WTC11 (cell line): ENCODE data around the gene EEFSEC. TPM values are rescaled to one million over a fixed set of nuclear protein-coding genes. Genes with fewer than 3 reads are reported as not detected.

Experiments used
- AFF4 ChIP-seq: sonication (generic); formaldehyde crosslinking; IDR thresholded peaks from 2 replicates; pipeline ENCODE4 v1.8.1; 2023; ENCODE audit warnings: mild to moderate bottlenecking, missing genetic modification reagents, borderline replicate concordance
- ATF3 ChIP-seq: sonication (generic); formaldehyde crosslinking; conservative IDR thresholded peaks from 2 replicates; pipeline ENCODE4 v1.8.1; 2022; ENCODE audit warnings: mild to moderate bottlenecking, missing genetic modification reagents
- CBFB ChIP-seq: sonication (generic); formaldehyde crosslinking; IDR thresholded peaks from 2 replicates; pipeline ENCODE4 v1.8.1; 2022; ENCODE audit warnings: mild to moderate bottlenecking, low read depth, missing genetic modification reagents
- CDX4 ChIP-seq: fragments of 250-450 bp; sonication (Bioruptor Pico); IDR thresholded peaks from 2 replicates; pipeline ENCODE4 v1.9.0; 2021; ENCODE audit warnings: moderate library complexity, mild to moderate bottlenecking, inconsistent platforms, borderline replicate concordance
- E2F5 ChIP-seq: sonication (generic); formaldehyde crosslinking; IDR thresholded peaks from 2 replicates; pipeline ENCODE4 v1.8.1; 2022; ENCODE audit warnings: mild to moderate bottlenecking, moderate library complexity, missing genetic modification reagents
- ELF4 ChIP-seq: sonication (generic); formaldehyde crosslinking; IDR thresholded peaks from 2 replicates; pipeline ENCODE4 v1.8.1; 2022; ENCODE audit warnings: low read depth, mild to moderate bottlenecking, moderate library complexity, missing genetic modification reagents
- EMX1 ChIP-seq: fragments of 250-450 bp; sonication (Bioruptor Pico); IDR thresholded peaks from 2 replicates; pipeline ENCODE4 v1.8.0; 2021; ENCODE audit warnings: mild to moderate bottlenecking
- ERG ChIP-seq: fragments of 250-450 bp; sonication (Bioruptor Pico); IDR thresholded peaks from 2 replicates; pipeline ENCODE4 v1.8.0; 2021; ENCODE audit warnings: mild to moderate bottlenecking
- FOXK1 ChIP-seq: sonication (generic); formaldehyde crosslinking; IDR thresholded peaks from 2 replicates; pipeline ENCODE4 v1.8.0; 2022; ENCODE audit warnings: mild to moderate bottlenecking, moderate library complexity, missing genetic modification reagents
- FOXP1 ChIP-seq: sonication (generic); formaldehyde crosslinking; IDR thresholded peaks from 2 replicates; pipeline ENCODE4 v1.8.0; 2022; ENCODE audit warnings: missing genetic modification reagents, mild to moderate bottlenecking, moderate library complexity, borderline replicate concordance
- GTF2I ChIP-seq: fragments of 250-450 bp; sonication (Bioruptor Pico); conservative IDR thresholded peaks from 2 replicates; pipeline ENCODE4 v1.4.0; 2021; ENCODE audit warnings: mild to moderate bottlenecking
- HMGA2 ChIP-seq: fragments of 250-450 bp; sonication (Bioruptor Pico); IDR thresholded peaks from 2 replicates; pipeline ENCODE4 v1.4.0; 2021; ENCODE audit warnings: mild to moderate bottlenecking, moderate library complexity
- IRF1 ChIP-seq: sonication (generic); formaldehyde crosslinking; IDR thresholded peaks from 2 replicates; pipeline ENCODE4 v1.8.0; 2023; ENCODE audit warnings: missing genetic modification reagents
- IRF2 ChIP-seq: sonication (generic); formaldehyde crosslinking; IDR thresholded peaks from 2 replicates; pipeline ENCODE4 v1.8.0; 2022; ENCODE audit warnings: low read depth, missing genetic modification reagents, borderline replicate concordance
- MXD4 ChIP-seq: fragments of 250-450 bp; sonication (Bioruptor Pico); IDR thresholded peaks from 2 replicates; pipeline ENCODE4 v1.8.0; 2021; ENCODE audit warnings: mild to moderate bottlenecking, moderate library complexity, borderline replicate concordance
- NR2C2 ChIP-seq: sonication (generic); formaldehyde crosslinking; IDR thresholded peaks from 2 replicates; pipeline ENCODE4 v1.8.0; 2022; ENCODE audit warnings: mild to moderate bottlenecking, missing genetic modification reagents
- PREB ChIP-seq: sonication (generic); formaldehyde crosslinking; IDR thresholded peaks from 2 replicates; pipeline ENCODE4 v1.8.1; 2022; ENCODE audit warnings: mild to moderate bottlenecking, missing genetic modification reagents, moderate library complexity, borderline replicate concordance
- SMAD4 ChIP-seq: sonication (generic); formaldehyde crosslinking; IDR thresholded peaks from 2 replicates; pipeline ENCODE4 v1.8.0; 2022; ENCODE audit warnings: mild to moderate bottlenecking, missing genetic modification reagents
- STAT6 ChIP-seq: sonication (generic); formaldehyde crosslinking; conservative IDR thresholded peaks from 2 replicates; pipeline ENCODE4 v1.8.1; 2023; ENCODE audit warnings: mild to moderate bottlenecking, low read depth, missing genetic modification reagents, moderate library complexity
- USF1 ChIP-seq: sonication (generic); formaldehyde crosslinking; IDR thresholded peaks from 2 replicates; pipeline ENCODE4 v1.8.0; 2022; ENCODE audit warnings: mild to moderate bottlenecking, missing genetic modification reagents
- ZNF138 ChIP-seq: sonication (generic); formaldehyde crosslinking; conservative IDR thresholded peaks from 2 replicates; pipeline ENCODE4 v1.8.1; 2022; ENCODE audit warnings: mild to moderate bottlenecking, moderate library complexity, missing genetic modification reagents
- ZNF219 ChIP-seq: sonication (generic); formaldehyde crosslinking; IDR thresholded peaks from 2 replicates; pipeline ENCODE4 v1.8.0; 2023; ENCODE audit warnings: missing genetic modification reagents, mild to moderate bottlenecking, borderline replicate concordance
- ZNF425 ChIP-seq: fragments of 250-450 bp; sonication (Bioruptor Pico); conservative IDR thresholded peaks from 2 replicates; pipeline ENCODE4 v1.9.0; 2021; ENCODE audit warnings: mild to moderate bottlenecking
- total RNA-seq: library from RNA; stranded (reverse); gene quantifications from 3 replicates; pipeline ENCODE4 v1.2.3, GENCODE V29; 2021

EEFSEC gene
- total RNA-seq, 1 experiment from 2014 or later: 13.7 TPM

GRCh38 chr3:128280481-128281052 lies 127.3 kb downstream of the EEFSEC start (continued):
- TF ChIP-seq EMX1 (no peak), ELF4 (CRISPR knock-in tag) (no peak), CDX4 (CRISPR knock-in tag) (no peak), ZNF138 (CRISPR knock-in tag) (no peak), STAT6 (CRISPR knock-in tag) (no peak), CBFB (CRISPR knock-in tag) (0 out of 2 replicates have a peak, but pooled peaks have one; percentile 26), ZNF425 (CRISPR knock-in tag) (no peak), ERG (CRISPR knock-in tag) (no peak), IRF1 (CRISPR knock-in tag) (no peak), NR2C2 (CRISPR knock-in tag) (no peak), E2F5 (CRISPR knock-in tag) (no peak), PREB (no peak), ZNF219 (CRISPR knock-in tag) (no peak), SMAD4 (CRISPR knock-in tag) (no peak), AFF4 (CRISPR knock-in tag) (no peak), USF1 (no peak), IRF2 (no peak), MXD4 (CRISPR knock-in tag) (no peak), HMGA2 (no peak), FOXP1 (no peak), FOXK1 (CRISPR knock-in tag) (peak; percentile 76; the same call in 1 of the 2 replicates), ATF3 (no peak), GTF2I (CRISPR knock-in tag) (no peak)
